ENCODE data around the gene JAG1.

The JAG1 gene

DNA sequence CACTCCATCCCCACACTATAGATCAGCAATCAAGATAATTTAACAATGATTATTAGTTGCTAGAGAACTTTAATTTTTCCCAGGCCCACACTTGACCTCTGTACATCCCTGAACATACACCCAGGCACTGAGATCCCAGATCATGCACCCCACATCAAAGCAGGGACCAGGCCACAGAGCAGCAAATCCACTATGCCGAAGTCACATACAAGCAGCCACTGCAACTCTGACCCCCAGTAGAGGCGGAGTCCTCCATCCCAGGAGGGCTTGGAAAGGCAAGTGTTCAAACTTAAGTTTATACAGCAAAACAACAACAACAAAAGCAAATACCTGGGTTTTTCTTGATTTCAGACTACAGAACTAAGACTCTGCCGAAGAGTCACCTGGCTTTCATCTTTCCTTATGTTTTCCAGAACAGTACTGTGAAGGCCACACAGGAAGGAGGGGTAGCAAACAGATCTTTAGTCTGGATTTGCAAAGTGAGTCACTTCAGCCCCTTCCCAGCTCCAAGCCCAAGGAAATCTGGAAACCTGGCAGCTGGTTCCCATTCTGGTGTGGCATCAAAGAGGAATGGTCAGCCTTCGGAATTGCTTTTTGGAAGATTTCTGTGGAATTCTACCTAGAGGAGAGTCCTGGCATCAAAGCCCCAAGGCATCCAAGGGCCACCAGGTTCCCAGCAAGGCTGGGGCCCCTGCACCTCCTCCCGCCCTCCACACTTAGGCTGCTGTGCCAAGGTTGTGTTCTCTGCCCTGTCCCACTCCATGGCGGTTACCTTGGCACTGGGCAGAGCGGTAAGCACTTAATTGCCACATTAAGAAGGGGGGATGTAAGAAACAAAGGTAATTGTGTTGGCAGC is 7.3 kb downstream of the JAG1 start:
- TF ChIP-seq, protein P1, sequence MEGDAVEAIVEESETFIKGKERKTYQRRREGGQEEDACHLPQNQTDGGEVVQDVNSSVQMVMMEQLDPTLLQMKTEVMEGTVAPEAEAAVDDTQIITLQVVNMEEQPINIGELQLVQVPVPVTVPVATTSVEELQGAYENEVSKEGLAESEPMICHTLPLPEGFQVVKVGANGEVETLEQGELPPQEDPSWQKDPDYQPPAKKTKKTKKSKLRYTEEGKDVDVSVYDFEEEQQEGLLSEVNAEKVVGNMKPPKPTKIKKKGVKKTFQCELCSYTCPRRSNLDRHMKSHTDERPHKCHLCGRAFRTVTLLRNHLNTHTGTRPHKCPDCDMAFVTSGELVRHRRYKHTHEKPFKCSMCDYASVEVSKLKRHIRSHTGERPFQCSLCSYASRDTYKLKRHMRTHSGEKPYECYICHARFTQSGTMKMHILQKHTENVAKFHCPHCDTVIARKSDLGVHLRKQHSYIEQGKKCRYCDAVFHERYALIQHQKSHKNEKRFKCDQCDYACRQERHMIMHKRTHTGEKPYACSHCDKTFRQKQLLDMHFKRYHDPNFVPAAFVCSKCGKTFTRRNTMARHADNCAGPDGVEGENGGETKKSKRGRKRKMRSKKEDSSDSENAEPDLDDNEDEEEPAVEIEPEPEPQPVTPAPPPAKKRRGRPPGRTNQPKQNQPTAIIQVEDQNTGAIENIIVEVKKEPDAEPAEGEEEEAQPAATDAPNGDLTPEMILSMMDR (IDR thresholded peaks at IDR 0.05; ENCODE audit: borderline replicate concordance, control extremely low read depth, extremely low read depth, insufficient read depth, missing control alignments) = no peak
- in situ Hi-C loops (cut with MboI; ENCODE audit: low sequenced_read_pairs, unreplicated experiment) = no loop called here
- DNase-seq (ENCODE audit: low spot score) = no peak

DNA sequence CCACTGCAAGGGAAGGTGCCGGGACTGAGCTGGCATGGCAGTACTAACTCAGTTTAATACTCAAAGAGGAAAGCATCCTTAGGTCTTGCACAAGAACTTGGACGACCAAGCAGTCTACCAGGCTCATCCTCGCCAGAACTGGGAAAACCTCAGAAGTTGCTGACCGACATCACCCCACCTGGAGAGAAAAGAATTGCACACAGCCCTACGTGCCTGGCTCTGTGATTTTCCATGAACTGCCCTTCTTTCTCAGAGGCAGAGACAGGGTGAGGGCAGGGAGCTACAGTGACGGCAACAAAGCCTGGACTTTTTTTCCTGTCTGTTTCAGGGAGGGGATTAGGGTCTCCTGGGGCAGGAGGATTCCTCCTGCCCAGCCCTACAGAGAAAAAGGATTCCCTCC is 8.0 kb downstream of the JAG1 start:
- TF ChIP-seq, protein P1 (IDR thresholded peaks at IDR 0.05; ENCODE audit: borderline replicate concordance, control extremely low read depth, extremely low read depth, insufficient read depth, missing control alignments) = no peak
- in situ Hi-C loops (cut with MboI; ENCODE audit: low sequenced_read_pairs, unreplicated experiment) = no loop called here
- no peak for DNase-seq (ENCODE audit: low spot score)

DNA sequence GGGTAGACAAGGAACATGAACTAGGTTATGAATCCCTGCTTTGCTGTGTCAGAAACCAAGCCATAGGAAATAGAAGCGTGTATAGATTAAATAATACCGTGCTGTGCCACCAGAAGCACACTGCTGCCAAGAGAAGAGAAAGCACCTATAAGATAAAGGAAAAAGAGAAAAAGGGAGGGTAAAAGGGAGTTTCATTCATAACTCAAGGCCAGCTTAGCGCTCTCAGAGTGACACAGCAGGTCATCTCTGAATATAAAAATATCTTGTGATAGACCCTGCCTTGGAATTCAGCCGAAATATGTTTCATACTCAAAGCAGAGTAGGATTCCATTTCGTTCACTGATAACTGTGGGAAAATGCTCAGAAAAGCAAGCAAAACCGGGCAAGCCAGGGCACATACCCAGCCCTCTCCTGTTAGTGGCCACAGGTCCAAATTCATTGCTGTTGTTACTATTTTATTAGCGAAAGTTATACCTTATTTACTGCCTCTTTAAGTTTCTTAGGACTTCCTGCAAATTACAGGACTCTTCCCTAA is 8.7 kb downstream of the JAG1 start:
- no peak for DNase-seq (ENCODE audit: low spot score)
- in situ Hi-C loops (cut with MboI; ENCODE audit: low sequenced_read_pairs, unreplicated experiment) = no loop called here
- TF ChIP-seq, protein P1 (IDR thresholded peaks at IDR 0.05; ENCODE audit: borderline replicate concordance, control extremely low read depth, extremely low read depth, insufficient read depth, missing control alignments) = no peak

DNA sequence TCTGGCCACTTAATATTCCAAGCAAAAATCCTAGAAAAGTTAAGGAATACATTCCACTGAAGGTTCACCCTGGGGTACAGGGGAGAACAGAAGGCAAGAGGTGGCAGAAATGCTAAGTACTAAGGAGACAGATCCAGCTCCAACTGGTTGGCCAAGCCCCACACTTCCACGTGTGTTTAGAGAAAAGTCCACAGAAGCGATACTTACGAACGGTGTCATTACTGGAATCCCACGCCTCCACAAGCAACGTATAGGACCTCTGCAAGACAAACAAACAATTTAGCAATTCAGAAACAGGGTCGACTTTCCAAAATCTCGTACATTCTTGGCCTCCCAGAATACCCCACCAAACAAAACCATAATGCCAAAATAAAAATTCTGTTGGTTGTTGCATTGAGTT is 10.0 kb downstream of the JAG1 start:
- TF ChIP-seq, protein P1 (IDR thresholded peaks at IDR 0.05; ENCODE audit: borderline replicate concordance, control extremely low read depth, extremely low read depth, insufficient read depth, missing control alignments) = no peak
- in situ Hi-C loops (cut with MboI; ENCODE audit: low sequenced_read_pairs, unreplicated experiment) = no loop called here

DNA sequence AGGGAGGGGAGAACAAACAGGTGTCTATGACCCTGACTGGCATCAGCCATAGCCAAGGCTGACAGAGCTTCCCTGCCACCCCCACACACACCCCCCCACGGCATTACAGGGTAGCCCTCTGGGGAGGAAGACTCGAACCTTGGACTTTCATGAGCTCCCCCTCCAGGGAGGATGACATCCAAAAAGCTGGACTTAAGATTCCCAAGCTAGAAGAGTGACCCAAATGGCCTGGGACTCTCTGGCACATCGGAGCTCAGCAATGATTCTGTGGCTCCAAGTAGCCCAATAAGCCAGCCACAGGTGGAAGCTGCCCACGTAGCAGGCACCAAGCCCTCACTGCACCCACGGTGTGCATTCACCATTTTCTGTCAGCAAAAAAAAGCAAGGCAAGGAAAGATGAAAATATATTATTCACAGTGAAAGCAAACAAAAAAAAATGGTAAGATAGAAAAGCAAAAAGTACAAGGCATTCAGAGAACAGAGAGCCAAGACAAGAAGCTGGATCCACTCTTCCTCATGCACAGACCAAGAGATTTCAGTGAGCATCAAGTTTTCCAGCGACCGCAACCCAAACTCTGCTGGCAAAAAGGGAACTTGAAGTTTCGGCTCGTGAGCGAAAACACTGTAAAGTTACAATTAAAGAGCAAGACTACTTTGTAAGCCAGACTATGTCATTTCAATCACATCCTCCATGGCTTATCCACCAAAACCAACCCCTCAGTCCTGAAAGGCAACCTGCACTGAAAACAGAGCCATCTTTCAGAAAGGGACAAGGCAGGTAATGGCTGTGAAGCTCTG is 10.9 kb downstream of the JAG1 start:
- TF ChIP-seq, protein P1 (IDR thresholded peaks at IDR 0.05; ENCODE audit: borderline replicate concordance, control extremely low read depth, extremely low read depth, insufficient read depth, missing control alignments) = no peak
- no peak for DNase-seq (ENCODE audit: low spot score)
- in situ Hi-C loops (cut with MboI; ENCODE audit: low sequenced_read_pairs, unreplicated experiment) = no loop called here

More for the DNA sequence above, 10.0 kb downstream of the JAG1 start:
- no peak for DNase-seq (ENCODE audit: low spot score)

DNA sequence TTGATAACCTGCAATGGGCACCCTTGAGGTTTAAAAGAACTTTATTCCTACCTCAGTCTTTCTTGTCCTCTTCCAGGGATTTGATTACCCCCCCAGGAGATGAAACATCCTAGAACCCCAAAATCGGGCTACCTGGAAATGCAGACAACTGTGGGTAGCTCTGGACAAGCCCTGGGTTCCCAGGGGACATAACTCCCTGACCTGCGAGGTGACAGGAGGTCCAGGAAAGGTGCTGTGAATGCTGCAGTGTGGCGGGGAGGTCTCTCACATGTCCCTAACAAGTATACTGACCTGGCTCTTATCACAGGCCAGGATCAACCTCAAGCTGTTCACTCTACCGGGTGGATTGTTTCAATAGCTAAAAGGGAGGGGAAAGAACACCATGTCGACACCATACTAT is 11.6 kb downstream of the JAG1 start:
- DNase-seq (ENCODE audit: low spot score) = no peak
- TF ChIP-seq, protein P1 (IDR thresholded peaks at IDR 0.05; ENCODE audit: borderline replicate concordance, control extremely low read depth, extremely low read depth, insufficient read depth, missing control alignments) = no peak
- in situ Hi-C loops (cut with MboI; ENCODE audit: low sequenced_read_pairs, unreplicated experiment) = no loop called here
